ENCODE results near the gene PLEKHA1.

Gene PLEKHA1

GRCh38 chr10:122454603-122455080 is 80.1 kb downstream of the PLEKHA1 start, which contains the start of gene ARMS2:
Gene ARMS2 (plus strand): TSS chr10:122454653. CDS start chr10:122454728, 75 bp downstream.
- peaks cover 13% of the 10 kb centered on the region for H3K27me3 ChIP-seq (ENCODE audit: insufficient read depth, insufficient read length)
- TF ChIP-seq ZNF274 (IDR thresholded peaks at IDR 0.05; ENCODE audit: low read depth, low read length), result no peak
- no peak for TF ChIP-seq SUZ12 (IDR thresholded peaks at IDR 0.05; ENCODE audit: extremely low read depth, insufficient read depth, insufficient read length)
- TF ChIP-seq YY1 (IDR thresholded peaks at IDR 0.05; ENCODE audit: insufficient read depth, insufficient read length), result no peak

GRCh38 chr10:122455376-122456079 is 81.0 kb downstream of the PLEKHA1 start:
- H3K4me1 ChIP-seq (ENCODE audit: insufficient read depth, insufficient read length), result no peaks in the 10 kb centered on the region
- no peak overlapping the region for H3K4me3 ChIP-seq (ENCODE audit: insufficient read length, low read depth)

More at GRCh38 chr10:122454603-122455080, 80.1 kb downstream of the PLEKHA1 start, which contains the start of gene ARMS2:
- Histone ChIP-seq H3K36me3 (ENCODE audit: insufficient read depth, insufficient read length, low read length) (no peaks in the 10 kb centered on the region), H3K9me3 (ENCODE audit: insufficient read depth, low read length) (no peaks in the 10 kb centered on the region), H3K9ac (ENCODE audit: insufficient read length, low read depth) (no peak within 1 kb of the TSS), H3K4me1 (ENCODE audit: insufficient read depth, insufficient read length) (no peaks in the 10 kb centered on the region), H3K4me3 (ENCODE audit: insufficient read length, low read depth) (no peak within 1 kb of the TSS)
- DNase-seq (ENCODE audit: low read depth, low spot score), result no peak

GRCh38 chr10:122457934-122458333 is 83.4 kb downstream of the PLEKHA1 start:
- peaks cover 42% of the 10 kb centered on the region for H3K27me3 ChIP-seq (ENCODE audit: insufficient read depth, insufficient read length)
- TF ChIP-seq SUZ12 (IDR thresholded peaks at IDR 0.05; ENCODE audit: extremely low read depth, insufficient read depth, insufficient read length) (no peak), YY1 (IDR thresholded peaks at IDR 0.05; ENCODE audit: insufficient read depth, insufficient read length) (no peak), ZNF274 (IDR thresholded peaks at IDR 0.05; ENCODE audit: low read depth, low read length) (no peak)
- no peak for DNase-seq (ENCODE audit: low read depth, low spot score)
- H3K36me3 ChIP-seq (ENCODE audit: insufficient read depth, insufficient read length, low read length), result no peaks in the 10 kb centered on the region
- no peaks in the 10 kb centered on the region for H3K9me3 ChIP-seq (ENCODE audit: insufficient read depth, low read length)
- peaks cover 8% of the 10 kb centered on the region for H3K4me1 ChIP-seq (ENCODE audit: insufficient read depth, insufficient read length)
- H3K9ac ChIP-seq (ENCODE audit: insufficient read length, low read depth), result no peak overlapping the region
- no peak overlapping the region for H3K4me3 ChIP-seq (ENCODE audit: insufficient read length, low read depth)

More at GRCh38 chr10:122455376-122456079, 81.0 kb downstream of the PLEKHA1 start:
- Histone ChIP-seq H3K9me3 (ENCODE audit: insufficient read depth, low read length) (no peaks in the 10 kb centered on the region), H3K36me3 (ENCODE audit: insufficient read depth, insufficient read length, low read length) (no peaks in the 10 kb centered on the region), H3K27me3 (ENCODE audit: insufficient read depth, insufficient read length) (peaks cover 22% of the 10 kb centered on the region), H3K9ac (ENCODE audit: insufficient read length, low read depth) (no peak overlapping the region)
- DNase-seq (ENCODE audit: low read depth, low spot score), result no peak
- TF ChIP-seq ZNF274 (IDR thresholded peaks at IDR 0.05; ENCODE audit: low read depth, low read length) (no peak), YY1 (IDR thresholded peaks at IDR 0.05; ENCODE audit: insufficient read depth, insufficient read length) (no peak), SUZ12 (IDR thresholded peaks at IDR 0.05; ENCODE audit: extremely low read depth, insufficient read depth, insufficient read length) (no peak)

GRCh38 chr10:122458693-122459092 is 84.2 kb downstream of the PLEKHA1 start:
- H3K9ac ChIP-seq (ENCODE audit: insufficient read length, low read depth), result no peak overlapping the region
- H3K4me1 ChIP-seq (ENCODE audit: insufficient read depth, insufficient read length), result peaks cover 9% of the 10 kb centered on the region
- H3K4me3 ChIP-seq (ENCODE audit: insufficient read length, low read depth), result no peak overlapping the region
- H3K27me3 ChIP-seq (ENCODE audit: insufficient read depth, insufficient read length), result peaks cover 50% of the 10 kb centered on the region
- H3K9me3 ChIP-seq (ENCODE audit: insufficient read depth, low read length), result no peaks in the 10 kb centered on the region
- DNase-seq (ENCODE audit: low read depth, low spot score), result no peak
- TF ChIP-seq SUZ12 (IDR thresholded peaks at IDR 0.05; ENCODE audit: extremely low read depth, insufficient read depth, insufficient read length), result no peak
- no peak for TF ChIP-seq YY1 (IDR thresholded peaks at IDR 0.05; ENCODE audit: insufficient read depth, insufficient read length)
- TF ChIP-seq ZNF274 (IDR thresholded peaks at IDR 0.05; ENCODE audit: low read depth, low read length), result no peak
- no peaks in the 10 kb centered on the region for H3K36me3 ChIP-seq (ENCODE audit: insufficient read depth, insufficient read length, low read length)

GRCh38 chr10:122459561-122460273 is 85.2 kb downstream of the PLEKHA1 start:
- no peaks in the 10 kb centered on the region for H3K9me3 ChIP-seq (ENCODE audit: insufficient read depth, low read length)
- H3K27me3 ChIP-seq (ENCODE audit: insufficient read depth, insufficient read length), result peaks cover 56% of the 10 kb centered on the region
- H3K4me1 ChIP-seq (ENCODE audit: insufficient read depth, insufficient read length), result peaks cover 9% of the 10 kb centered on the region
- H3K4me3 ChIP-seq (ENCODE audit: insufficient read length, low read depth), result no peak overlapping the region
- DNase-seq (ENCODE audit: low read depth, low spot score), result no peak
- H3K36me3 ChIP-seq (ENCODE audit: insufficient read depth, insufficient read length, low read length), result no peaks in the 10 kb centered on the region
- no peak overlapping the region for H3K9ac ChIP-seq (ENCODE audit: insufficient read length, low read depth)
- no peak for TF ChIP-seq YY1 (IDR thresholded peaks at IDR 0.05; ENCODE audit: insufficient read depth, insufficient read length)
- TF ChIP-seq ZNF274 (IDR thresholded peaks at IDR 0.05; ENCODE audit: low read depth, low read length), result no peak
- TF ChIP-seq SUZ12 (IDR thresholded peaks at IDR 0.05; ENCODE audit: extremely low read depth, insufficient read depth, insufficient read length), result no peak

- TF ChIP-seq YY1 (IDR thresholded peaks at IDR 0.05; ENCODE audit: insufficient read depth, insufficient read length) (no peak), SUZ12 (IDR thresholded peaks at IDR 0.05; ENCODE audit: extremely low read depth, insufficient read depth, insufficient read length) (no peak), ZNF274 (IDR thresholded peaks at IDR 0.05; ENCODE audit: low read depth, low read length) (no peak)
- DNase-seq (ENCODE audit: low read depth, low spot score), result no peak
- Histone ChIP-seq H3K9ac (ENCODE audit: insufficient read length, low read depth) (peak overlapping the region; percentile 56), H3K27me3 (ENCODE audit: insufficient read depth, insufficient read length) (peaks cover 56% of the 10 kb centered on the region), H3K4me3 (ENCODE audit: insufficient read length, low read depth) (peak overlapping the region; percentile 42), H3K9me3 (ENCODE audit: insufficient read depth, low read length) (no peaks in the 10 kb centered on the region), H3K4me1 (ENCODE audit: insufficient read depth, insufficient read length) (peaks cover 9% of the 10 kb centered on the region), H3K36me3 (ENCODE audit: insufficient read depth, insufficient read length, low read length) (no peaks in the 10 kb centered on the region)
These were observed 86.4 kb downstream of the PLEKHA1 start for GRCh38 chr10:122460891-122461293.

GRCh38 chr10:122461367-122461728 is 86.8 kb downstream of the PLEKHA1 start, which contains the start of gene HTRA1:
Gene HTRA1 (plus strand): TSS chr10:122461553. CDS start chr10:122461653, 100 bp downstream.
- Histone ChIP-seq H3K4me1 (ENCODE audit: insufficient read depth, insufficient read length) (peaks cover 9% of the 10 kb centered on the region), H3K9ac (ENCODE audit: insufficient read length, low read depth) (peak within 1 kb of the TSS; percentile 72), H3K4me3 (ENCODE audit: insufficient read length, low read depth) (peak within 1 kb of the TSS; percentile 53), H3K36me3 (ENCODE audit: insufficient read depth, insufficient read length, low read length) (no peaks in the 10 kb centered on the region), H3K27me3 (ENCODE audit: insufficient read depth, insufficient read length) (peaks cover 56% of the 10 kb centered on the region), H3K9me3 (ENCODE audit: insufficient read depth, low read length) (no peaks in the 10 kb centered on the region)
- no peak for TF ChIP-seq ZNF274 (IDR thresholded peaks at IDR 0.05; ENCODE audit: low read depth, low read length)
- TF ChIP-seq SUZ12 (IDR thresholded peaks at IDR 0.05; ENCODE audit: extremely low read depth, insufficient read depth, insufficient read length), result no peak
- TF ChIP-seq YY1 (IDR thresholded peaks at IDR 0.05; ENCODE audit: insufficient read depth, insufficient read length), result no peak
- DNase-seq (ENCODE audit: low read depth, low spot score), result no peak

Measured in NT2/D1 (cell line).